ENCODE results near the gene AKT1S1. TPM values are rescaled to one million over a fixed set of nuclear protein-coding genes. Genes with fewer than 3 reads are reported as not detected.
A peak's percentile ranks its signal among the peaks of the same experiment; 100 is the strongest.

Gene AKT1S1
- total and polyA plus RNA-seq, 2 of the 13 experiments (the other 11 are each of a cell fraction or from before 2014, with no cell fraction given) = 13.5 to 27.8 TPM

- H3K36me3 ChIP-seq (replicated peaks in 1 of 2; ENCODE audit: control insufficient read depth in 1 of 2, insufficient read depth in 2 of 2, low read length in 2 of 2) = no peaks in the 10 kb centered on the region; a peak in 1 of 5 replicates
- DNase-seq (ENCODE audit: low spot score) = no peak
These were observed 13.5 kb upstream of the AKT1S1 start for GRCh38 chr19:49890349-49891311.

More at GRCh38 chr19:49890349-49891311, 13.5 kb upstream of the AKT1S1 start:
- intact Hi-C loops (cut with micrococcal nuclease; ENCODE audit: unreplicated experiment) (no loop called here), in situ Hi-C loops (cut with HindIII; ENCODE audit: extremely low pct_ligation_motif_present, low pct_unique_long_range_greater_than_20kb) (no loop called here)
- Histone ChIP-seq H3K79me2 (ENCODE audit: insufficient read depth, low read length) (no peaks in the 10 kb centered on the region), H3K27me3 (ENCODE audit: control insufficient read depth in 1 of 2, insufficient read depth in 2 of 2, low read length in 2 of 2) (peaks cover 3 to 5% of the 10 kb centered on the region in 2 experiments; a peak in 3 of 5 replicates), H3K9me3 (ENCODE audit: low read length) (no peaks in the 10 kb centered on the region), H3K4me2 (ENCODE audit: low read depth, low read length) (no peak overlapping the region), H2AFZ (ENCODE audit: low read length) (no peak overlapping the region), H3K9ac (ENCODE audit: insufficient read depth, low read depth, low read length) (no peak overlapping the region), H3K4me1 (ENCODE audit: insufficient read depth, low read length) (no peaks in the 10 kb centered on the region), H3K4me3 (replicated peaks in 1 of 3; ENCODE audit: insufficient read depth in 1 of 3, low read depth in 2 of 3, low read length in 3 of 3) (no peak overlapping the region), H4K20me1 (ENCODE audit: insufficient read depth, low read length) (no peaks in the 10 kb centered on the region), H3K27ac (ENCODE audit: extremely low read length, insufficient read depth, low read length) (no peak overlapping the region)
- ATAC-seq (no peak; the same call in 2 of the 3 replicates), FAIRE-seq (no peak)
- TF ChIP-seq ATF6 (CRISPR knock-in tag; conservative IDR thresholded peaks at IDR 0.05) = no peak
- peak; percentile 97 for TF ChIP-seq ZBTB33 (CRISPR knock-in tag; IDR thresholded peaks at IDR 0.05)
- CTCF ChIA-PET (ENCODE audit: low intra/inter-chr PET ratio, low total read pairs) = no interaction called here
- WGBS (ENCODE audit: low lambda C conversion rate) = 88% methylated on average over 47 of the region's 69 CpGs
- POLR2A ChIA-PET = interaction anchor here (0.7 kb wide), 1 partner anchor 38 kb away, joined by 3 read pairs; the partner anchor contains the start of genes ATF5 and NUP62
- BruUV-seq (replicated peaks) = no TSS peak
